Osteoblast (primary cell): ENCODE measurements around the gene SERGEF. TPM values are rescaled to one million over a fixed set of nuclear protein-coding genes. Genes with fewer than 3 reads are reported as not detected.
A peak's percentile ranks its signal among the peaks of the same experiment; 100 is the strongest.

Source experiments
- DNase-seq: peaks from one replicate; pipeline ENCODE4 v3.0.0; 2011; ENCODE audit warnings: low spot score, mixed read lengths; ENCODE audit not compliant: insufficient read length; ENCODE audit errors: missing footprints
- H2AFZ ChIP-seq: 2 replicates; pipeline ENCODE4 v1.6.0; 2011; ENCODE audit warnings: mild to moderate bottlenecking, low read length
- H3K27ac ChIP-seq: 2 replicates; pipeline ENCODE4 v1.5.1; 2011; ENCODE audit warnings: mild to moderate bottlenecking, low read depth, low read length, moderate library complexity
- H3K27me3 ChIP-seq: 2 replicates; pipeline ENCODE4 v1.6.0; 2012; ENCODE audit warnings: mild to moderate bottlenecking, control low read depth, inconsistent platforms, low read length, moderate library complexity; ENCODE audit not compliant: insufficient read depth
- H3K36me3 ChIP-seq: 2 replicates; pipeline ENCODE4 v1.5.1; 2011; ENCODE audit warnings: mild to moderate bottlenecking, low read length, control low read depth, moderate library complexity; ENCODE audit not compliant: insufficient read depth
- H3K4me1 ChIP-seq: 2 replicates; pipeline ENCODE4 v1.5.1; 2011; ENCODE audit warnings: mild to moderate bottlenecking, low read length, control low read depth, moderate library complexity; ENCODE audit not compliant: insufficient read depth
- H3K4me2 ChIP-seq: 2 replicates; pipeline ENCODE4 v1.6.0; 2011; ENCODE audit warnings: mild to moderate bottlenecking, low read length; ENCODE audit not compliant: insufficient read depth
- H3K4me3 ChIP-seq: fragments of 200-600 bp; sonication (generic); 3 replicates; pipeline ENCODE4 v1.5.1; 2012; ENCODE audit warnings: mild to moderate bottlenecking, low read length, inconsistent platforms; ENCODE audit not compliant: insufficient read depth
- H3K79me2 ChIP-seq: 2 replicates; pipeline ENCODE4 v1.6.0; 2012; ENCODE audit warnings: mild to moderate bottlenecking, low read length, control low read depth, inconsistent platforms; ENCODE audit not compliant: insufficient read depth
- H3K9me3 ChIP-seq: 2 replicates; pipeline ENCODE4 v1.5.1; 2011; ENCODE audit warnings: low read depth, low read length, control low read depth
- H4K20me1 ChIP-seq: 2 replicates; pipeline ENCODE4 v1.6.0; 2012; ENCODE audit warnings: mild to moderate bottlenecking, low read length, control low read depth; ENCODE audit not compliant: insufficient read depth
- total RNA-seq: library from RNA; depleted of rRNA; stranded (reverse); fragments of >200 nt; gene quantifications from 2 replicates; pipeline ENCODE4 v1.2.3, GENCODE V29; 2012
- TF ChIP-seq, protein P1 (sequence below): IDR thresholded peaks from 2 replicates; pipeline ENCODE4 v1.5.1; 2011; ENCODE audit warnings: mild to moderate bottlenecking, low read depth, low read length, moderate library complexity; ENCODE audit errors: extremely low read depth

SERGEF gene
- total RNA-seq, 1 donor, result 29.7 TPM

DNA sequence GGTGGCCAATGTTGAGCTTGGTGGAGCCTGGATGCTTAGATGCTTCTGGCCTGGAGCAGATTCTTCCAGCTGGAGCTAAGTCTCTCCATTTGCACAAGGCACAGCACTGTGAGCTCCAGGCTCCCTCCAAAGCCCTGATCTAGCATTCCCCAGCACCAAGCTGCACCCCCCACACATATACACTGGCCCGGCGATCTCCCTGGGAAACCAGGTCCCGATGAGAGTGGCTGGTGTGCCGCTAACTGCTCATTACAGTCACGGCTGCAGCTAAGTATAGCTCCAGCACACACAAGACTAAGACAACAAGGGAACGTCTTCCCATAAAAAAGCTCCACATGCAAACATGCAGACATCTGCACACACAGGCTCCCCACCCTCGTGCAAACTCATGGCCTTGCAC, 260.7 kb downstream of the SERGEF start:
- Histone ChIP-seq H3K4me2 (no peak overlapping the region), H4K20me1 (no peaks in the 10 kb centered on the region), H3K4me1 (no peaks in the 10 kb centered on the region), H3K4me3 (no peak overlapping the region), H3K9me3 (no peaks in the 10 kb centered on the region), H3K27ac (no peak overlapping the region), H3K36me3 (no peaks in the 10 kb centered on the region), H3K79me2 (no peaks in the 10 kb centered on the region), H2AFZ (no peak overlapping the region), H3K27me3 (peaks cover 10% of the 10 kb centered on the region)
- peak; percentile 26 for DNase-seq
- TF ChIP-seq, protein P1, sequence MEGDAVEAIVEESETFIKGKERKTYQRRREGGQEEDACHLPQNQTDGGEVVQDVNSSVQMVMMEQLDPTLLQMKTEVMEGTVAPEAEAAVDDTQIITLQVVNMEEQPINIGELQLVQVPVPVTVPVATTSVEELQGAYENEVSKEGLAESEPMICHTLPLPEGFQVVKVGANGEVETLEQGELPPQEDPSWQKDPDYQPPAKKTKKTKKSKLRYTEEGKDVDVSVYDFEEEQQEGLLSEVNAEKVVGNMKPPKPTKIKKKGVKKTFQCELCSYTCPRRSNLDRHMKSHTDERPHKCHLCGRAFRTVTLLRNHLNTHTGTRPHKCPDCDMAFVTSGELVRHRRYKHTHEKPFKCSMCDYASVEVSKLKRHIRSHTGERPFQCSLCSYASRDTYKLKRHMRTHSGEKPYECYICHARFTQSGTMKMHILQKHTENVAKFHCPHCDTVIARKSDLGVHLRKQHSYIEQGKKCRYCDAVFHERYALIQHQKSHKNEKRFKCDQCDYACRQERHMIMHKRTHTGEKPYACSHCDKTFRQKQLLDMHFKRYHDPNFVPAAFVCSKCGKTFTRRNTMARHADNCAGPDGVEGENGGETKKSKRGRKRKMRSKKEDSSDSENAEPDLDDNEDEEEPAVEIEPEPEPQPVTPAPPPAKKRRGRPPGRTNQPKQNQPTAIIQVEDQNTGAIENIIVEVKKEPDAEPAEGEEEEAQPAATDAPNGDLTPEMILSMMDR, result no peak

DNA sequence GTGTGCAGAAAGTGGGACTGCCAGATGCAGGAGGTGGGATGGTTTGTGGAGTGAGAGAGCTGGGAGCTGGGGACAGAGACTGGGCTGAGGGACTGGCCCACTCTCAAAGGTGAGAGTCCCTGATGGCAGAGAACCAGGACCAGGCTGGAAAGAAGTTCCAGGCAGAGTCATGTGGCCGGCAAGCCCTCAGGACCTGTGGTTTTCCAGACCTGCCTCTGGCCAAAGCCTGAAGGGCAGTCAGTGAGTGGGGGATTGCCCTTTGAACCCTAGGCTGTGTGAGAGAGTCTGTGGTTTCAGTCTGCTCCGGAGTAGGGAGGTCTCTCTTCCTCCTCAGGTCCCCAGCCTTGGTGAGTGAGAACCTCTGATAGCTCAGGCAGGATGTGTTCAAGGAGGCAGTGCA, 261.3 kb downstream of the SERGEF start:
- Histone ChIP-seq H4K20me1 (no peaks in the 10 kb centered on the region), H3K4me2 (no peak overlapping the region), H3K36me3 (no peaks in the 10 kb centered on the region), H3K4me3 (no peak overlapping the region), H3K9me3 (no peaks in the 10 kb centered on the region), H3K27ac (no peak overlapping the region), H3K4me1 (no peaks in the 10 kb centered on the region), H3K79me2 (no peaks in the 10 kb centered on the region), H2AFZ (no peak overlapping the region), H3K27me3 (peaks cover 14% of the 10 kb centered on the region)
- DNase-seq, result peak; percentile 18
- TF ChIP-seq, protein P1, result no peak

DNA sequence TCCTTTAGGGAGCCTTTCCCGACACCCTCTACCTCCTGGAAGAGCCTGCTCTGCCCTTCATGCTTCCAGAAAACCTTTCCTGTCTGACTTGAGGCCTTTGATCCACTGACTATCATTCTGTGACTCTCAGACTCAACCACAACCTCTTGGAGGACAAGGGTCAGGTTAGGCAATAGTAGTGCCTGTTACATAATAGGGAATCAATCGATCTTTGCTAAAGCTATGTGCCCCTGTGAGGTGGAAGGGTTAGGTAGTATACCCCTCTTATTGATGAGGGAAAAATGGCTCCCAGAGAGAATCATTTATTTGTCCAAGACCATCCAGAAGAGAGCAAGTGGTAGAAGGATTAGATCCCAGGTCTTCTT, 262.1 kb downstream of the SERGEF start:
- Histone ChIP-seq H3K79me2 (no peaks in the 10 kb centered on the region), H3K9me3 (no peaks in the 10 kb centered on the region), H4K20me1 (no peaks in the 10 kb centered on the region), H3K4me3 (no peak overlapping the region), H3K36me3 (no peaks in the 10 kb centered on the region), H3K27me3 (peaks cover 14% of the 10 kb centered on the region), H3K4me2 (no peak overlapping the region), H3K27ac (no peak overlapping the region), H2AFZ (no peak overlapping the region), H3K4me1 (no peaks in the 10 kb centered on the region)
- DNase-seq, result no peak
- TF ChIP-seq, protein P1, result no peak

DNA sequence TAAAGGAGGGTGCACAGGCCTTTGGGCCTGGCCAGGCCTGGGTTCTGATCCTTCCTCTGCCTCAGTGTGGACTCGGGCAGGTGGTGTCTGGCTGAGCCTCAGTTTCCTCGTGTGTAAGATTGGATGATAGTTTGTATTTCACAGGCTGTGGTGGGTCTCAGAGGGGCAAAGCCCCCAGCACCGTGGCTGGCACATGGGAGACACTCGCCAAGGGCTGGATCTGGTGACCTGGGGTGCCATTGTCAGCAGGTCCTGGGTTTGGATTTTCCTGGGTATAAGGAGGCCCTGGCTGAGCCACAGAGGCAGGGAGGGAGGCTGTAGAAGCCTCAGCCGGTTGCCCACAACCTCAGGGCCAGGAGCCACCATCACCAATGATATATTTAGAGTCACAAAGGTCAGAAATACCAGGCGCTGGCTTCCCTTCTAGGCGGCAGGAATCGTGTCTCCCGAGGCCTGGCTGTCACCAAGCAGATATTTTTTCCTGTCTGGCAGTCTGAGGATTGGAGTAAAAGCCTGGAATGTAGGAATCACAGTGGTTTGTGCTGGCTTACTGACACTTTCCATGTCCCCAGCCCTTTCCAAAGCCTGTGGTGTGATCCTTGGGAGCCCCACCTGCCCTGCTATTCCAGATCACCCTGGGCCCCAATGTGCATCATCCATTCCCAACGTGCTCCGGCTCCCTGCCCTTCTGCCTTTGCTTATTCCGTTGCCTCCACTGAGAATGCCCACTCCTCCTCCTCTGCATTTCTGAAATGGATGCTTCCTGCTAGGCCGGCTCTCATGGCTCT, 262.6 kb downstream of the SERGEF start:
- no peaks in the 10 kb centered on the region for H3K9me3 ChIP-seq
- H3K4me3 ChIP-seq, result no peak overlapping the region
- no peak overlapping the region for H3K4me2 ChIP-seq
- peaks cover 17% of the 10 kb centered on the region for H3K27me3 ChIP-seq
- no peaks in the 10 kb centered on the region for H3K79me2 ChIP-seq
- DNase-seq, result peak; percentile 76
- H4K20me1 ChIP-seq, result no peaks in the 10 kb centered on the region
- H3K27ac ChIP-seq, result no peak overlapping the region
- H3K4me1 ChIP-seq, result no peaks in the 10 kb centered on the region
- no peaks in the 10 kb centered on the region for H3K36me3 ChIP-seq
- TF ChIP-seq, protein P1, result no peak
- no peak overlapping the region for H2AFZ ChIP-seq
